ENCODE data around the gene CRACR2A.

The CRACR2A gene

DNA sequence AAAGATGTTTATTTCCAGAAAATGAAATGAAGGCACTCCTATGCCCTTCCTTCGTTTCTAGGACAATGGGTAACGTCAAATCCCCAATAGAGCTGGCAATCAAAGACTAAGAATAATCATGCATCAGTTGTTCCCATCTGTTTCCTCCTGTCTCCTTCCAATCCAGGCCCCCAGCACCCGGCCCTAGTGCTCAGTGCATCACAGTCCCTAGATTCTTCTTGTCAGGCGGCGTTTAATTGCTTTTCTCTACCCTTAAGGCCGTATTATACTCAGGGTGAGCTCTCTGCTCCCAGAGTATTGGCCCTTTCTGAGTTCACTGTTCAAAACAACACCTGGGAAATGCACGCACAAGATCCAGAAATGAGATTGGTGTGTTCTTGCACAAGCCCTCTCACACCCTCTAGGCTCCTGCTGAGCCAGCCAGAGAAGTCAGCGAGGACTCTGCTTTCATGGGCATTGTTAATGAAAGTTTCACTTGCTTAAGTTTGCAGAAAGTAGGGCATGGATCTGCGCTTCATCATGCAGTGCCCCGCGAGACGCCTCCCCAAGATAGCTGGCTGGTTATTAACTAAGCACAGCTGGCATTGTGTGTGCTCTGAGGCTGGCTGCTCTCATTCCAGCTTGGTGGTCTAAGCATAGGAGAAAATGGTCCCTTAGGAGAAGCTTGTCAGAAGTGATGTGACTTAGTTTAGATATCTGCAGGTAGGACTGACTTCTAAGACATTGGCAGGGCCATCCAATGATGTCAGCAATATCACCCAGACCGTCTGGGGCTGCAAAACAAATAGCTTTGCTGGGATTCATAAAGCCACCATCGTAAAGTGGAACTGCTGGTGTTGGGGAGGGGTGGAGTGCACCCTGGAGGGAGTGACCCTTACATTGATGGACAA is 28.7 kb downstream of the CRACR2A start:
- DNase-seq: no peak

GRCh38 chr12:3722368-3722767 is 30.5 kb downstream of the CRACR2A start:
- no peak for DNase-seq

DNA sequence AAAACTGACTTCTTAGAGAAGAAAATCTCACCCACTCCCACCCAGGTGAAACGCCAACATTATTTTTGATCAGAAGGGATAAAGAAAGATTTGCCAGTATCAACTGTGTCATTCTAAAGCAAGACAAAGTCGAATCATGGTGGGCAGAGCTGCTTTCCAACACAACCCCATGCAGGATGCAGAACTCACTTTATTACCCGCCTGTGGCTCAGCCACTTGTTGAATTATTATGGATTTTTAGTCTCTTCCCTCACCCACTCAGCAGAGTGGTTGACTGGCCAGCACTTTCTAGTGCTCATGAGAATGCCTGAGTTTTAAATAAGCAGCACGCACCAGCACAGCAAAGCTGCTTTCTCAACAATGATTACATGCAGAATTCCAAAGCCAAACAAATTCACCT is 32.1 kb downstream of the CRACR2A start:
- DNase-seq: no peak

DNA sequence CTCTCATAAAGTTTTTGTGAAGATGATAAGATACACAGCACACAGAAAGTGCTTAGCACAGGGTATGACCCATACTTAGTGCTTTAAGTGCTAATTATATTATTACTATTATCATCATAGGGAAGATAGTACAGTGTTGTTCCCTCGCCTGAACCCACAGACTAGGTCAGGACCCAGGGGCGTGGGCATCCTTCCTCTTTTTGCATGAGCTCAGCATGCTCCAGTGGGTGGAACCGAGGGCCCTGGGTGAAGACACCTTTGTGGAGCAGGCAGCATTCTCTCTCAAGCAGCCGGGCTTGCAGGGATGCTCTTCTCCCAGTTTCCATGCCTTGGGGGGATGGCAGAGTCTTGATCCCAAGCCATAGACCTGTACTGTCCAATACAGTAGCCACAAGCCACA is 34.8 kb downstream of the CRACR2A start:
- no peak for DNase-seq

GRCh38 chr12:3717283-3717898 is 35.5 kb downstream of the CRACR2A start:
- peak in 1 of 2 experiments; percentile 5 for DNase-seq

DNA sequence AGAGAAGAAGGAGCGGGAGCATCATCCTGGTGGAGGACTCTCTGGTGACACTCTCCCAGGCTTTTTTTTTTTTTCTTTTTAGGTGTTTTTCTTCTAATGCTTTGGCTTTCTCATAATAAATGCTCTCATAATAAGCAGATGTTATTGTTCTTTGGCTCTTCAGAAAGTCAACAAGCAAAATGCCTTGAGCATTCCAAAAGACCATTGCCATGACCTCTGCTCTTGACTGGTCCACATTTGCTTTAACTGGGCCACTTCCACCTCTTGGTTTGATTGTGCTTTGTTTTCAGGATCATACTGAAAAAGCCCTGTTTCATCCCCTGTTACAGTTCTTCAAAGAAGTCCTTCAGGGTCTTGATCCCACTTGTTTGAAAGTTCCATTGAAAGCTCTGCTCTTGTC is 36.9 kb downstream of the CRACR2A start:
- DNase-seq: no peak

- no peak for DNase-seq
Observed at GRCh38 chr12:3713947-3714346, 39.0 kb downstream of the CRACR2A start.

DNA sequence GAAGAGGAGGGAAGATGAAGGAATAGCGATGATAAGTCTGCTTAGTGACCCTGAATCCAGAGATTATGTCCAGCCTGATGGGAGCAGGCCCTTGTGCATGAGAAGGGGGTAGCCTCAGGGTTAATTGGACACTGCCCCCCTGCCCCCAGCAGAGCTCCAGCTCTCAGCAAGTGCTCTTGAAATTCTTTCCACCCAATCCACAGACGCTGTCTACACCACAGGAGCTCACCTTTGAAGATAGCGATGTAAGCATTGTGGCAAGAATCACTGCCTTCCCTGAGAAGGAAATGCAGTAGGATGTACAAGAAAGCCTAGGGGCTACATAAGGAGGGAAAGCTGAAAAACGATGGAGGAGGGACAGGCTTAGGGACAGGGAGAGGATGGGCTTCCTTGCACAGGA is 39.4 kb downstream of the CRACR2A start:
- DNase-seq: no peak

GRCh38 chr12:3712209-3712992 is 40.5 kb downstream of the CRACR2A start:
- DNase-seq: peak; percentile 94 to 97

DNA sequence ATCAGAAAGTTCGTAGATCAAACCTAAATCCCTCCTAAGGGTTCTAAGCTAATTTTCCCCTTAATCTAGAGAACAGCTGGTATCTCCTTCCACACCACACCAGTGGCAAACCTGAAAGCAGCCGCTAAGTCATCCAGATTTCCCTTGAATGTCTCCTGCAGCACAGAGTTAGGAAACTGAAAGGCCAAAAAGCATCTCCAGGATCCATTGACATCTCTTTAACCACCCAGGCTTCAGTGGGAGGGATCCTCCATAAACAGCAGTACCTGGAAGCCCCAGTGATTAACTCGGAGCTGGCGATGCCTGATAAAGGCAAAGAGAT is 47.6 kb downstream of the CRACR2A start:
- DNase-seq: peak; percentile 87 to 96

GRCh38 chr12:3704512-3705353 is 48.2 kb downstream of the CRACR2A start:
- DNase-seq: peak in 1 of 2 experiments; percentile 76

DNA sequence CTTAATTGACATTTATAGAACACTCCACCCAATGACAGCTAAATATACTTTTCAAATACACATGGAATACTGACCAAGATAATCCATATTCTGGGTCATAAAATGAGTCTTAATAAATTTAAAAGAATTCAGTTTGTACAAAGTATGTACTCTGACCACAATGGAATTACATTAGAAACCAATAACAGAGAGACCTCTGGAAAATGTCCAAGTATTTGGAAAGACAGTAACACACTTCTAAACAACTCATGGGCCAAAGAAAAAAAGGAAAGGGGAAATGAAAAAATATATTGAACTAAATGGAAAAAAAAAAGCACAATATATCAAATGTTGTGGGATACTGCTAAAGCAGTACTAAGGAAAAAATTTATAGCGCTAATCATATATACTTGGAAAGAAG is 52.0 kb downstream of the CRACR2A start:
- no peak for DNase-seq

GRCh38 chr12:3698218-3698974 is 54.5 kb downstream of the CRACR2A start:
- peak in 1 of 2 experiments; percentile 59 for DNase-seq

GRCh38 chr12:3697311-3697870 is 55.5 kb downstream of the CRACR2A start:
- DNase-seq: no peak

GRCh38 chr12:3694673-3695072 is 58.2 kb downstream of the CRACR2A start:
- no peak for DNase-seq

DNA sequence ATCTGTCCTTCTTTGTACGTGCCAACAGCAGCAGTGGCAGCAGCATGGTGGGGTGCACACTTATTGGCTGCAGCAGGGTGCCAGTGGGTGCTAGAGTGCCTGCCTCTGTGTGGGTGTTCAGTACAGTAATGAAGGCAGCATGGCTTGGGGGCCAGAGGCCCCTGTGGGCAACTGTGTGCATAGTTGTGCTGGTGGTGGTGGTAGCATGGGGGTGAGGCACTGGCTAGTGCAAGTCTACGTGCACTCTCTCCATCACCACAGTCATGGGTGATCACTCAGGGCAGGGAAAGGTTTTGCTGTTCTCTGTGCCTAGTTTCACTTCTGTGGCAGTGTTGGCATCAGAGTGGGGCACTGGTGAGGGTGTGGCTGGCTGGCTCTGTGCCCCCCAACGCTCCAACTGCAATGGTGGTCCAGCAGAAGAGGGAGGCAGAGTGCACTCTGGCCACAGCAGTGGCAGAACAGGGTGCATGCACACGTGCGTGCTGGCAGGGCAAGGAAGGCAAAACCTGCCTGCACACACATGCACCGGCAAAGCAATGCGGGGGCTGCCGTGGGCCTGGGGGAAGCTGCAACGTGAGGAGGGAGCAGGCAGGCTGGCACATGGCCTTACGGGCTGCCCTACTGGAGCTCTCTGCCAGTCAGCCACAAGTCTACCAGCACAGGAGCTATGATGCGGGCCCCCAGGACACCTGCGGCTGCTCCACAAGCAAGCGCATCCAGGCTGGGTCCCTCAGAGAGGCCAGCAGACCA is 60.1 kb downstream of the CRACR2A start:
- no peak for DNase-seq

- DNase-seq: no peak
Observed at GRCh38 chr12:3686463-3686862, 66.4 kb downstream of the CRACR2A start.

DNA sequence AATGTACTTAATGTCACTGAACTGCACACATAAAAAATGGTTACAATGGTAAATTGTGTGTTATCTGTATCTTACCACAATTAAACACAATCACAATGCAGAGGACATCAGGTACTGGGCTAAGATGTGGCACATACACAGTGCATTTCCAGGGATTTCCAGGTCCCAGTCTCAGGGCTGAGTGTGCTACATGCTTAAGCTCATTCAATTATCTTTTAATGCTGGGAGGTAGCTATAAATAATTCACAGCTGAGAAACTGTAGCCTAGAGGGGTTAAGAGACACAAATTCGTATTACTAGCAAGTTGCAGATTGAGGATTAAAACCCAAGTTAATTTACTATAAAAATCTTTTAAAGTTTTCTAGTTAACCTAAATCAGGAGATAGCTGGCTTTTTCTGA is 67.1 kb downstream of the CRACR2A start:
- DNase-seq: no peak

DNA sequence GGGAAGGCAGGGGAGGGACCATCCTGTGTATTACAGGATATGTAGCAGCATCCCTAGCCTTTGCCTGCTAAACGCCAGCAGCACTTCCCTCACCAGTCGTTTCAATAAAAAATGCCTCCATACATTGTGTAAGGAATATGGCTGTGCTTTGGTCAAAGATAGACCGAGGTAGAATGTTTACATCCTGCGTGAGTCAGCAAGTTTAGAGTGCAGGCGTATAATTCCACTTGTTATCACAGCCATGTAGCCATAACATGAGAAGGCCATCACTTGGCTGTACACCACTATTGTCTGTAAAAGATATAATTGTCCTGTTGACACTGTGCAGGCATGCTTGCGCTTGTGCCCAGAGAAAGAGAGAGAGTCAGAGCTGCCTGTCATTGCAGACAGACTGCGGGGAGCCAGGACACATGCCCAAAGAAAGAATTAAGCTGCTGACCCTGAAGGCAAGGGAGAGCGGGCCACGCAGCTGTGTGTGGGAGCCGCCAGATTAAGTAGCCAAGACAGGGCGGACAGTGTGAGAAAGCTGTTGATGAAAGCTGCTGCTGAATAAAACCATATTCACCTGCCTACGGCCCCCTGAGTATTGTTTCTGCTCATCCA is 68.4 kb downstream of the CRACR2A start:
- no peak for DNase-seq

- no peak for DNase-seq
Observed at GRCh38 chr12:3683670-3684069, 69.2 kb downstream of the CRACR2A start.

Data from NCI-H524 (cell line).